Measurements from ENCODE around the gene DUSP1. TPM values are rescaled to one million over a fixed set of nuclear protein-coding genes. Genes with fewer than 3 reads are reported as not detected.

The DUSP1 gene
- total RNA-seq, 1 experiment from 2014 or later = 38.1 TPM

GRCh38 chr5:172791726-172792445, 20.9 kb upstream of the DUSP1 start:
- no peak for TF ChIP-seq CTCF (IDR thresholded peaks at IDR 0.05; ENCODE audit: unreplicated experiment)
- BruUV-seq (replicated peaks) = no TSS peak
- Mint-ChIP-seq H3K27ac (ENCODE audit: unreplicated experiment) (no peak overlapping the region), H3K27me3 (ENCODE audit: unreplicated experiment) (no peaks in the 10 kb centered on the region), H3K36me3 (ENCODE audit: insufficient read depth, unreplicated experiment) (peaks cover 4% of the 10 kb centered on the region), H3K9me3 (ENCODE audit: low read depth, unreplicated experiment) (no peaks in the 10 kb centered on the region), H3K4me1 (ENCODE audit: low read depth, unreplicated experiment) (peaks cover 17% of the 10 kb centered on the region), H3K4me3 (ENCODE audit: low read depth, unreplicated experiment) (no peak overlapping the region)
- CTCF ChIA-PET = no interaction called here
- intact Hi-C loops (cut with micrococcal nuclease; ENCODE audit: unreplicated experiment) = no loop called here
- no peak for DNase-seq

GRCh38 chr5:172791286-172791685, 20.3 kb upstream of the DUSP1 start:
- TF ChIP-seq CTCF (IDR thresholded peaks at IDR 0.05; ENCODE audit: unreplicated experiment) = no peak
- no peak overlapping the region for H3K27ac Mint-ChIP-seq (ENCODE audit: unreplicated experiment)

GRCh38 chr5:172790496-172790889, 19.5 kb upstream of the DUSP1 start:
- intact Hi-C loops (cut with micrococcal nuclease; ENCODE audit: unreplicated experiment) = no loop called here
- H3K4me3 Mint-ChIP-seq (ENCODE audit: low read depth, unreplicated experiment) = no peak overlapping the region
- H3K4me1 Mint-ChIP-seq (ENCODE audit: low read depth, unreplicated experiment) = peaks cover 10% of the 10 kb centered on the region
- BruUV-seq (replicated peaks) = no TSS peak
- no peaks in the 10 kb centered on the region for H3K9me3 Mint-ChIP-seq (ENCODE audit: low read depth, unreplicated experiment)
- H3K36me3 Mint-ChIP-seq (ENCODE audit: insufficient read depth, unreplicated experiment) = no peaks in the 10 kb centered on the region
- H3K27ac Mint-ChIP-seq (ENCODE audit: unreplicated experiment) = no peak overlapping the region
- CTCF ChIA-PET = interaction anchor here (0.6 kb wide), 1 partner anchor 23 kb away, joined by 7 read pairs; no protein-coding TSS in a partner anchor
- no peak for TF ChIP-seq CTCF (IDR thresholded peaks at IDR 0.05; ENCODE audit: unreplicated experiment)
- no peaks in the 10 kb centered on the region for H3K27me3 Mint-ChIP-seq (ENCODE audit: unreplicated experiment)
- no peak for DNase-seq

More at GRCh38 chr5:172791286-172791685, 20.3 kb upstream of the DUSP1 start:
- no TSS peak for BruUV-seq (replicated peaks)
- Mint-ChIP-seq H3K9me3 (ENCODE audit: low read depth, unreplicated experiment) (no peaks in the 10 kb centered on the region), H3K4me1 (ENCODE audit: low read depth, unreplicated experiment) (peaks cover 11% of the 10 kb centered on the region), H3K36me3 (ENCODE audit: insufficient read depth, unreplicated experiment) (no peaks in the 10 kb centered on the region), H3K4me3 (ENCODE audit: low read depth, unreplicated experiment) (no peak overlapping the region), H3K27me3 (ENCODE audit: unreplicated experiment) (no peaks in the 10 kb centered on the region)
- DNase-seq = no peak
- intact Hi-C loops (cut with micrococcal nuclease; ENCODE audit: unreplicated experiment) = no loop called here
- CTCF ChIA-PET = interaction anchor here (0.6 kb wide), 1 partner anchor 22 kb away, joined by 7 read pairs; no protein-coding TSS in a partner anchor

GRCh38 chr5:172789687-172790495, 18.9 kb upstream of the DUSP1 start:
- H3K9me3 Mint-ChIP-seq (ENCODE audit: low read depth, unreplicated experiment) = no peaks in the 10 kb centered on the region
- DNase-seq = no peak
- no peak overlapping the region for H3K4me3 Mint-ChIP-seq (ENCODE audit: low read depth, unreplicated experiment)
- H3K27me3 Mint-ChIP-seq (ENCODE audit: unreplicated experiment) = no peaks in the 10 kb centered on the region
- CTCF ChIA-PET = no interaction called here
- peaks cover 10% of the 10 kb centered on the region for H3K4me1 Mint-ChIP-seq (ENCODE audit: low read depth, unreplicated experiment)
- no peak for TF ChIP-seq CTCF (IDR thresholded peaks at IDR 0.05; ENCODE audit: unreplicated experiment)
- intact Hi-C loops (cut with micrococcal nuclease; ENCODE audit: unreplicated experiment) = no loop called here
- no peaks in the 10 kb centered on the region for H3K36me3 Mint-ChIP-seq (ENCODE audit: insufficient read depth, unreplicated experiment)
- H3K27ac Mint-ChIP-seq (ENCODE audit: unreplicated experiment) = no peak overlapping the region
- no TSS peak for BruUV-seq (replicated peaks)

Measured in Calu3 (cell line).